VCaP (cell line): ENCODE results near the gene TRMT44.

Experiments
- H3K27ac ChIP-seq: fragments of 450-650 bp; 2 replicates; pipeline ENCODE4 v1.5.1; 2017
- CTCF ChIP-seq: fragments of 450-650 bp; conservative IDR thresholded peaks from 2 replicates; pipeline ENCODE4 v1.5.1; 2017; ENCODE audit warnings: mild to moderate bottlenecking, moderate library complexity

TRMT44 gene

GRCh38 chr4:8394806-8395205, 45.8 kb upstream of the TRMT44 start:
- no peak for TF ChIP-seq CTCF
- no peak overlapping the region for H3K27ac ChIP-seq

- TF ChIP-seq CTCF, result no peak
- H3K27ac ChIP-seq, result no peak overlapping the region
Observed at GRCh38 chr4:8395504-8396296, 44.9 kb upstream of the TRMT44 start.

- no peak for TF ChIP-seq CTCF
- no peak overlapping the region for H3K27ac ChIP-seq
Observed at GRCh38 chr4:8396762-8397406, 43.7 kb upstream of the TRMT44 start.

- no peak overlapping the region for H3K27ac ChIP-seq
- TF ChIP-seq CTCF, result no peak
Observed at GRCh38 chr4:8398347-8398746, 42.2 kb upstream of the TRMT44 start.

- no peak for TF ChIP-seq CTCF
- H3K27ac ChIP-seq, result no peak overlapping the region
Observed at GRCh38 chr4:8399298-8399697, 41.3 kb upstream of the TRMT44 start.

GRCh38 chr4:8400632-8401325, 39.8 kb upstream of the TRMT44 start:
- no peak for TF ChIP-seq CTCF
- no peak overlapping the region for H3K27ac ChIP-seq

- no peak for TF ChIP-seq CTCF
- H3K27ac ChIP-seq, result no peak overlapping the region
Observed at GRCh38 chr4:8401665-8402064, 38.9 kb upstream of the TRMT44 start.
